HG03354 (cell line): ENCODE data around the gene KIF3B.
"Not testable (repeated sequence)": the region's sequence is repeated elsewhere in the genome, so short reads cannot be mapped to it uniquely, and the experiment has no call there.

ENCODE experiments used
- ATAC-seq: cut with Tn5 transposase; IDR thresholded peaks from one replicate; pipeline ENCODE4 v1.9.1; 2021; ENCODE audit warnings: mild to moderate bottlenecking; ENCODE audit not compliant: unreplicated experiment, poor library complexity, severe bottlenecking

Gene KIF3B

GRCh38 chr20:32289661-32290431, 12.4 kb downstream of the KIF3B start:
- ATAC-seq, result no peak

DNA sequence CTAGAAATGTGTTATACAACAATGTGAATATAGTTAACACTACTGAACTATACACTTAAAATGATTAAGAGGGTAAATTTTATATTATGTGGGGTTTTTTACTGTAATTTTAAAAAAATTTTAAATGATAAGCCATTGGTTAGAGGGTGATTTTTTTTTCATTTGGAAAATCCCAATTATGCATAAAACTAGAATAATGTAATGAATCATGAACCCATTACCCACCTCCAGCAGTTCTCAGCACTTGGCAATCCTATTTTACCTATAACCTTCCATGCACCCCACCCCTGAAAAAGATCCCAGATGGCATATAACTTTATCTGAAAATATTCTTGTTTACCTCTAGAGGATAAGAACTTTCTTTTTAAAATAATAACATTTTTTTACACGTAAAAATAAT, 13.7 kb downstream of the KIF3B start:
- ATAC-seq, result no peak

- ATAC-seq, result no peak
These were observed 15.1 kb downstream of the KIF3B start for GRCh38 chr20:32292548-32292947.

DNA sequence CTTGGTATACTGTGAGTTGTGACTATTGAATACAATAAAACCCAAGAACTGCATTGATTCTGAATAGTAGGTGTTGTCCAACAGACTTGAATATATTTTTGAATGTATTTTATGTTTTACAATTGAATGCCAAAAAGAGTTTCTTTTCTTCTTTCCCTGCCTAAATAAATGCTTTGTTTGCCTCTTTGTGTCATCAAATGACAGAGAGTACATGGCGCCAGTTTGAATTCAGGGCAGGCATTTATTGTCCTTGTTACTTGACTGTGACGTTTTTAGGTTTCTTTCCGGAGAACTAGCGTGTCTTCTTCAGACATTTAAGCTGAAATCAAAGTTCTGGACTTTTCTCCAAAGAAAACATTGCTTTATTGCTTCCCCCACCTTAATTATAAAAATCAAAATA, 16.6 kb downstream of the KIF3B start:
- ATAC-seq, result no peak

DNA sequence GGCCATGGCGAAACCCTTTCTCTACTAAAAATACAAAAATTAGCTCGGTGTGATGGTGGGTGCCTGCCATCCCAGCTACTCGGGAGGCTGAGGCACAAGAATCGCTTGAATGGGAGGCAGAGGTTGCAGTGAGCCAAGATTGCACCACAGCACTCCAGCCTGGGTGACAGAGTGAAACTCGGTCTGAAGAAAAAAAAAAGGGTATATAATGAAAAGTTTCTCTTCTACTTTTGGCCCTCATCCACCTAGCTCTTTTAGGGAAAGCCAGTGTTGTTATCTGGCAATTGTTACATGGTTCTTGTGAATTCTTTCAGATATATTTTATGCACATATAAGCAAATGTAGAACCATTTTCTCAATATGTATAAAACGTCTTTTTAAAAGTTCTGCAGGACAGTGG, 19.0 kb downstream of the KIF3B start:
- ATAC-seq, result no peak

DNA sequence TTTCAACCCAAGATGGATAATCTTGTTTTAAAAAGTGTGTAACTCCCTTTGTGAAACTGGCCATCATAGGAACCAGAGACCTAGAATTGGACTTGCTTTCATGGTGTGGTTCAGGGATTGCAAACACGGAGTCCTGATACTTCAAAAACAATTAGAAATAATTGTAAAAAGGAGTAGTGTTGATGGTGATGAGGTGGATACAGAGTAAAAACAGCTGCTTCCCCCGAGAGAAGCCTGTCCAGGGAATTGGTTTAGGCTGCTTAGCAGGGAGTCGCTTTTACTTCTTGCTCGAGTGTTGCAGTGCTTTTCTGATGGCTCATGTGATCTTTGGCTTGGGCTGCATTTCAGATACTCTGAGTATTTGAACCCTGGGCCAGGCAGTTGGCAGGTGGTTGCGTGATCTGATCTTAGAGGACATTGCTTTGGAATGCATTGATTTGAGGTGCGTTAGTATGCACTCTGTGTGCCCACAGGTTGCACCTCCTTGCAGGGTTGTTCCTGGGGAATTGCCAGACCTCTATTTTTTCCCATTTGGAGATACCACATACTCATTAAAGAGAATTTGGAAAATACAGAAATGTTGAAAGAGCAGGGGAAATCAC, 19.5 kb downstream of the KIF3B start:
- ATAC-seq, result no peak

DNA sequence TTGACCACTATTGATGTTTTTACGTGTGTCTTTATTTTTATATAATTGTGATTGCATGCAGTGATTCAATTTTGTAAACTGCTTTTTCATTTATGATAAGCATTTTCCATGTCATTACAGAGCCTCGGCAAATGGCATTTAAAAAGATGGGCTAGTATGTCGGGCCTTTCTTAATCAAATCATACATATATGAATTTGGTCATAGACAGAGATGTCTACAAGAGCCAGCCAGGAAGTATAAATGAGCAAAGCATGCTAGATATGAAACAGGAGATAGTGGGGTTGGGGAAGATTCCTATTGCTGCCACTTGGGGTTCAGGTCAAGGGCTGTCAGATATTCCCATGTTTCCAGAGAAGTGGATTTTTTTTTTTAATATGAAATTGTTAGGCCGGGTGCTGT, 20.0 kb downstream of the KIF3B start:
- ATAC-seq, result no peak

DNA sequence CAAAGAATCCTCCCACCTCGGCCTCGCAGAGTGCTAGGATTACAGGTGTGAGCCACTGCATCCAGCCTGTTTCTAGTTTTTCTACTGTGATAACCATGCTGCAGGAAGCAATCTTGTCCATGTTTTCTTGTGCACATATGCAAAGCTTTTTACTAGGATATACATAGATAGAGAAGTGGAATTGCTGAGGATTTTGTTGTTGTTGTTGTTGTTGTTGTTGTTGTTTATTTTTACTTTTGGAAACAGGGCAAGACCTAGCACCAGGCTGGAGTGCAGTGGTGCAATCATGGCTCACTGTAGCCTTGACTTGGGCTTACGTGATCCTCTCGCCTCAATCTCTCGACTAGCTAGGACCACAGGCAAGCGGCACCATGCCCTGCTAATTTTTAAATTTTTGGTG, 23.2 kb downstream of the KIF3B start:
- ATAC-seq, result no peak

DNA sequence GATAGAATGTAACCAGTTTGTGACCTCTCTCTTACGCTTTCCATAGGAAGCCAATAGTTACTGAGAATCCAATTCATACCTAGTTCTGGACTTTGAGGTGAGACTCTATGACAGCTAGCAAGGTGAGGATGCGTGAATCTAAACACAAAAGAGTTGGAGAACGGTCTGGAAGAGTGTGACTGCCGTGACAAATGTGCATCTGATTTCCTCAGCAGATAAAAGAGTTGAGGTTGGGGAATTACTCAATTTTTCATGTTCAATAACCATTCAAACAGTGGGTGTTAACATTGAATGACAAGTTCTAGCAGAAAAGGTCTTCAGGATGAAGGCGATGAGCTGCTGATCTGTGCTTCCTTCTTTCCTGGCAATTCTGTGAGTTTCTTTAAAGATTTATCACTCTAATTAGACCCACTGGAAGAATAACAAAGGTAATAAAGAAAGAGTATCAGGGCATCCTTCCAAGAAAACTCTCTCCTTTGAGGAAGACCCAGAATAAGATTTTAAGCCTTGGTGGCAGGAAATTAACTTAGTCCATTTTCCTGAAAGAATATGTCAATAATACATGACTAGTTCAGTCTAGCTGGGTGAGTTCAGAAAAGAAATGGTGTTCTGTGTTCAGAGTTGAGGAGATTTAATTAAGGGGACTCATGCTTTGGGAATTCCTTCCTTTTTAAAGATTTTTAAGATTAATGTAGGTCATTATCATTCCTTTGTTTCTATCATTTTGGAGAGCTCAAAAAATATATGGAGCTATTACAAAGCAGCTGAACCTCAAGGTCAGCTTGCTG, 24.5 kb downstream of the KIF3B start:
- ATAC-seq, result no peak

GRCh38 chr20:32302507-32302872, 25.0 kb downstream of the KIF3B start:
- ATAC-seq, result no peak

- no peak for ATAC-seq
These were observed 26.8 kb downstream of the KIF3B start for GRCh38 chr20:32304131-32304746.

DNA sequence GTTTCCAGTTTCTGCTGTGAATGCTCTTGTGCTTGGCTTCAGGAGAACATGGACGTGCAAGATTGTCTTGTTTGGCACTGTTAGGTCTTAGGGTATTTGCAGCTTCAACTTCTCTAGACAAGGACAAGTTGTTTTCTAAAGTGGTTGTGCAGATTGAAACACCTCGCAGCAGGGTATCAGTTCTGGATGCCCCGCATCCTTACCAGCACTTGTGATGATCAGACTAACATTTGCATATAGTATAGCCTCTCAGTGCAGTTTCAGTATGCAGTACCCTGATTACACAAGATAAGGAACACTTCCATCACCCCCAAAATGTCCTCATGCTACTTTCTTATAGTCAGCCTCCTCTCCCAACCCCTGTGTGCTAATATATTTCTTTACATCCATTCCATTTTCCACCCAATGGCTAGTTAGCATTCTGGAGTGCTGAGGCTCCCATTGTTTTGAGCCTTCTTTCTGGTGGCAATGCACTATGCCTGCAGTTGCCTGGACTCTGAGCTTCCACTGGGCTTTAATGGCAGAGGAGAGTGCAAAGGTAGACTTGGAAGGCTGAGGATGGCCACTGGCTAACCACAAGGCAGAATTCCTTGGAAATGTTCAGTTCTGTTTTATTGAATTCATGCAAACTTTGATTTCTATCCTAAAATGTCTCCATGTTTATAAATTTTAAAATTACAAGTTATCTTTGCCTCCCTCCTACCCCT, 35.4 kb downstream of the KIF3B start:
- no peak for ATAC-seq

- ATAC-seq, result no peak
These were observed 37.3 kb downstream of the KIF3B start for GRCh38 chr20:32314768-32315167.

- no peak for ATAC-seq
These were observed 37.9 kb downstream of the KIF3B start for GRCh38 chr20:32315399-32315798.

DNA sequence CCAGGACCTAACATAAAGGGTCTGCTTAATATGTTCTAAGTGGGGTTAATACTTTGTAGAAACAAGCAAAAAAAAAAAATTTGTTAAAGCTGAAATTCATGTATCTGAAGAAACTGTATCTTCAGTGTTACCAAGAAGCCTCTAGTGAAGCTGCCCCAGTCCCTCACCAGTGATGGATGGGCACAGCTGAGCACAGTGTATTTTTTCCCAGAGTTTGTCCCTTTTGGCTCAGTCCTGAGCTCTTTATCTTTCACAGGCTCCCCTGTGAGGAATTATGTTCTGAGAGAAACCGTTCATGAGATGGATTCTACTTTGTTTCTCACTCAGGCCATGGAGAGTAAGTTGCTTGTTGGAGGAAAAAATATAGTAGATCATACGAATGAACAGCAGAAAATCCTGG, 38.4 kb downstream of the KIF3B start:
- no peak for ATAC-seq

- ATAC-seq, result no peak
These were observed 39.2 kb downstream of the KIF3B start for GRCh38 chr20:32316667-32317066.

DNA sequence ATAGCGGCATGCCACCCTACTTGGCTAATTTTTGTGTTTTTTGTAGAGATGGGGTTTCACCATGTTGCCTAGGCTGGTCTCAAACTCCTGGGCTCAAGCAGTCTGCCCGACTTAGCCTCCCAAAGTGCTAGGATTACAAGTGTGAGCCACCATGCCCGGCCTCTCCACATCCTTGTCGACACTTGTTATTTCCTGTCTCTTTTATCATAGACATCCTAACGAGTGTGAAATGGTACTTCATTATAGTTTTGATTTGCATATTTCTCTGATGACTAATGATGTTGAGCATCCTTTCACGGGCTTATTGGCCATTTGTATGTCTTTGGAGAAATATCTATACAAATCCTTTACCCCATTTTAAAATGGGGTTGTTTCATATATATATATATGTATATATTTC, 41.6 kb downstream of the KIF3B start:
- no peak for ATAC-seq

- ATAC-seq, result no peak
These were observed 42.9 kb downstream of the KIF3B start for GRCh38 chr20:32320305-32320704.

- no peak for ATAC-seq
These were observed 43.9 kb downstream of the KIF3B start for GRCh38 chr20:32321390-32321789.

DNA sequence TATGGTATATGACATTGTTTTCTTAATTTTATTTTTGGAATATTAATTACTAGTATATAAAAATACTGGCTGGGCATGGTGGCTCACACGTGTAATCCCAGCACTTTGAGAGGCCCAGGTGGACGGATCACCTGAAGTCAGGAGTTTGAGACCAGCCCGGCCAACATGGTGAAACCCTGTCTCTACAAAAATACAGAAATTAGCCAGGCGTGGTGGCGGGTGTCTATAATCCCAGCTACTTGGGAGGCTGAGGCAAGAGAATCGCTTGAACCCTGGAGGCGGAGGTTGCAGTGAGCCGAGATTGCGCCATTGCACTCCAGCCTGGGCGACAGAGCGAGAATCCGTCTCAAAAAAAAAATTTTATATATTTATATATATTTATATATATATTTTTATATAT, 44.8 kb downstream of the KIF3B start:
- ATAC-seq, result not testable (repeated sequence)
